GM12874 (cell line): ENCODE data around the gene DHRSX.

Source experiments
- TF ChIP-seq, protein P1 (sequence below): IDR thresholded peaks from 2 replicates; pipeline ENCODE4 v1.5.1; 2011; ENCODE audit warnings: low read depth, mild to moderate bottlenecking, control low read depth, low read length, moderate library complexity; ENCODE audit not compliant: insufficient read depth

DHRSX gene

DNA sequence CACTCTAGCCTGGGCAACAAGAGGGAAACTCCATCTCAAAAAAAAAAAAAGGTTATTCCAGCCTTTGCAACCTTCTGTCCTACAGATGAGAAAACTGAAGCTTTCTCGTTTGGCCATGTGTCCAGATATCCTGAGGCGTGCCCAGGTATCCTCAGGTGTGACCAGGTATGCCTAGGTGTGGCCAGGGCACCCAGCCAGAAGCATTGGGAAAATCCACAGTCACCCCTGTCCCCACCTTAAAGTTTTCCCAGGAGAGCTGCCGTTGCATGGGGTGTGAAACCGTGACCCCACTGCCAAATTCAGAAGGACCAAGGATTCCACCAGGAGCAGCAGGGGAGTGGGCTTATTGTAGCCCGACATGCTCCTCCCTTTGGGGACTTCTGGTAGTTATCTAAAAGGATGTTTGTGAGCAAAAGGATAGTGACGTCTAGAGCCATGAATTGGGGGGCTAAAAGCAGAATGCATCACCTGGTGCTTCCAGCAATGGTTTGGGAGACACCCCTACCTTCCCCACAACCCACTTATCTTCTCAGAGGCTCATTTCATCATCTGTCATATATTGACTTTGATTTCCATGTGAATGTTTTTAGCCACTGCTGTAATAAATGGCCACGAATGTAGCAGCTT, 4.0 kb upstream of the DHRSX start:
- TF ChIP-seq, protein P1, sequence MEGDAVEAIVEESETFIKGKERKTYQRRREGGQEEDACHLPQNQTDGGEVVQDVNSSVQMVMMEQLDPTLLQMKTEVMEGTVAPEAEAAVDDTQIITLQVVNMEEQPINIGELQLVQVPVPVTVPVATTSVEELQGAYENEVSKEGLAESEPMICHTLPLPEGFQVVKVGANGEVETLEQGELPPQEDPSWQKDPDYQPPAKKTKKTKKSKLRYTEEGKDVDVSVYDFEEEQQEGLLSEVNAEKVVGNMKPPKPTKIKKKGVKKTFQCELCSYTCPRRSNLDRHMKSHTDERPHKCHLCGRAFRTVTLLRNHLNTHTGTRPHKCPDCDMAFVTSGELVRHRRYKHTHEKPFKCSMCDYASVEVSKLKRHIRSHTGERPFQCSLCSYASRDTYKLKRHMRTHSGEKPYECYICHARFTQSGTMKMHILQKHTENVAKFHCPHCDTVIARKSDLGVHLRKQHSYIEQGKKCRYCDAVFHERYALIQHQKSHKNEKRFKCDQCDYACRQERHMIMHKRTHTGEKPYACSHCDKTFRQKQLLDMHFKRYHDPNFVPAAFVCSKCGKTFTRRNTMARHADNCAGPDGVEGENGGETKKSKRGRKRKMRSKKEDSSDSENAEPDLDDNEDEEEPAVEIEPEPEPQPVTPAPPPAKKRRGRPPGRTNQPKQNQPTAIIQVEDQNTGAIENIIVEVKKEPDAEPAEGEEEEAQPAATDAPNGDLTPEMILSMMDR: no peak

DNA sequence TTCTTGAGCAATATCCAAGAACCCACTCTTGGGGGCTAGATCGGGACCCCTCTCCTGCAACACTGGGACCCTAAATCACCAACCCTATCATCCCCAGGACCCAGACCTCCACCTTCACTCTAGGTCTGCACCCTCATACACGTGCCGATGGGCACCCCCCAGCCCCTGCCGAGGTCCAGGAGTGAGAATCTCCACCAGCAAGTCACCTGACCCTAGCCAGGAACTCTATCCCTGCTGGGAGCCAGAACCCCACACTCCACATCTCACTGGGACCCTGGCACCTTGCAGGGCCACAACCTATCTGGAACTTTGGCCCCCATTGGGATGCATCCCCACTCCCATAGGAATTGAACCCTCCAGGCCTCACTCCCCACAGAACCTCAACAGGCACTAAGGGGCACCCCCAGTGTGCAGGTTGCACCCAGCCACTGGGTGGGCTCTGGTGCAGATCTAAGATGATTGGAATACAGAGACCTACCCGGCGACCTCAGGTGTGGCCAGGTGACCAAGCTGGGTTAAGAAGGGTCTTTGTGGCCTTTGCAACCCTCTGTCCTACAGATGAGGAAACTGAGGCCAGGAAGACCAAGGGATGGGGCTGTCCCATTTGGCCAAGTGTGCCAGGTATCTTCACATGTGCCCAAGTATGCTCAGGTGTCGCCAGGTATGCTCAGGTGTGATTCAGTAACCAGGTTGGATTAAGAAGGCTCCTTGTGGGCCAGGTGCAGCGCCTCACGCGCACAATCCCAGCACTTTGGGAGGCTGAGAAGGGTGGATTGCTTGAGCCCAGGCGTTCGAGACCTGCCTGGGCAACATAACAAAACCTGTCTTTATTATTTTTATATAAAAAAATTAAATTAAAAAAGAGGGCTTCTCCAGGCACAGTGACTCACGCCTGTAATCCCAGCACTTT, 3.1 kb upstream of the DHRSX start:
- TF ChIP-seq, protein P1: no peak

DNA sequence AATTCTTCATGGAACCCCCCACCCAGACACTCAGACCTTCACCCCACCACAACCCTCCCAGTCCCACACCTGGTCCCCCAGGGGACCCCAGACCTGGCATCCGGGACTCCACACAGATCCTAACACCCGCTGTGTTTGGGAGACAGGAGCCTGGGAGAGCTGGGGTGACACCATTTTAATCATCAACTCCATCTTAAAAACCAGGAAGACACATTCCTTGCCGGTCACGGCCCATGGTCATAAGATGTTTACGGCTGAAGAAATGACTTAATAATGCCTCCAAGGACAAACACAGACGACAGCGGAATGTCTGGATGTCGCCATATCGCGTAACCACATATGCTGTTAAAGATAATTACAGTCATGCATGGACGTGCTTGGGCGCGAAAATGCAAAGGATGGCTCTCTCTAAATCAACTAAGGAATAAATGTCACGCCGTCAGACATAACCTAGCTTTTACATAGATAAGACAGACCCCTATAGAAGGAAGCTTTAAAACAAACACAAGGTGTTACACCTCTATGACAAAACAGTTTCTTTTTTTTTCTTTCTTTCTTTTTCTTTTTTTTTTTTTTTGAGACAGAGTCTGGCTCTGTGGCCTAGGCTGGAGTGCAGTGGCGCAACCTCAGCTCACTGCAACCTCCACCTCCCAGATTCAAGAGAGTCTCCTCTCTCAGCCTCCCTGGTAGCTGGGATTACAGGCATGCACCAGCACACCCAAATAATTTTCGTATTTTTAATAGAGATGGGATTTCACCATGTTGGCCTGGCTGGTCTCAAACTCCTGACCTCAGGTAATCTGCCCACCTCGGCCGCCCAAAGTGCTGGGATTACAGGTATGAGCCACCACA, 2.1 kb upstream of the DHRSX start:
- TF ChIP-seq, protein P1: no peak

DNA sequence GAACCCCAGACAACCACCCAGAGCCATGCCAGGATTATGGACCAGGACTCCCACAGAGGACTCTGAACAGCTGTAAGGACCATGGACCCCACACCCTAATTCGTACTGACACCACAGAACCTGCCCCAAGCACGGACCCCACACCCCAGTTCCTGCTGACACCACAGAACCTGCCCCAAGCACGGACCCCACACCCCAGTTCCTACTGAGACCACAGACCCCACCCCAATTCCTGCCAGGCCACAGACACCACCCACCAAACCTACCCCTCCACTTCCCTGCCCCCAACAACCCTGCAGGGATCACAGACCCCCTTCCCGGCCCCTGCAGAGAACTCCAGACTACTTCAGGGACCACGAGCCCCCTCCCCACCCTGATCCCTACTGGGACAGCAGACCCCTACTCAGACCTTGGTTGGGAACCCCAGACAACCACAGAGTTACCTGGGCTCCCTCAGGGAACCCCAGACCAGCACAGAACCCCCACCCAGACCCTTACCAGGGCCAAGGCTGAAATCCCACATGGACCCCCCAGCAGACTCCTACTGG, 1.4 kb upstream of the DHRSX start:
- TF ChIP-seq, protein P1: no peak

DNA sequence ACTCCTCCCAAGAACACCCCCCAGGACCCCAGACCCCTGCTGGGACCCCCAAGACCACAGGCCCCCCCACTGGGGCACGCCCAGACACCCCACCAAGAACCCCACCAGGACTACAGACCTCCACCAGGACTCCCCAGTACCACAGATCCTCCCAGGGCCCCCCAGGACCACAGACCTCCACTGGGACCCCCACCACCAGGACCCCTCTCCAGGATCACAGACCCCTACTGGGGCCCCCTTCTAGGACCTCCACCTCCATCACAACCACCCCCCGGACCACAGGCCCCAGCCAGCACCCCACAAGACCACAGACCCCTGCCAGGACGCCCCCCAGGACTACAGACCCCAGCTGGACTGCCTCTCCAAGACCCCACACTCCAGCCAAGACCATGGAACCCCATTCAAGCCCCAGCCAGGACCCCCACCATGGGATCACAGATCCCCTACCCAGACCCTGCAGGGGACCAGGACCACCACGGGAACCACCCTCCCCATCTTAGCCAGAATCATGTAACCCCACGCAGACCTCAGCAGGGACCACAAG, 855 bp upstream of the DHRSX start:
- TF ChIP-seq, protein P1: no peak

DNA sequence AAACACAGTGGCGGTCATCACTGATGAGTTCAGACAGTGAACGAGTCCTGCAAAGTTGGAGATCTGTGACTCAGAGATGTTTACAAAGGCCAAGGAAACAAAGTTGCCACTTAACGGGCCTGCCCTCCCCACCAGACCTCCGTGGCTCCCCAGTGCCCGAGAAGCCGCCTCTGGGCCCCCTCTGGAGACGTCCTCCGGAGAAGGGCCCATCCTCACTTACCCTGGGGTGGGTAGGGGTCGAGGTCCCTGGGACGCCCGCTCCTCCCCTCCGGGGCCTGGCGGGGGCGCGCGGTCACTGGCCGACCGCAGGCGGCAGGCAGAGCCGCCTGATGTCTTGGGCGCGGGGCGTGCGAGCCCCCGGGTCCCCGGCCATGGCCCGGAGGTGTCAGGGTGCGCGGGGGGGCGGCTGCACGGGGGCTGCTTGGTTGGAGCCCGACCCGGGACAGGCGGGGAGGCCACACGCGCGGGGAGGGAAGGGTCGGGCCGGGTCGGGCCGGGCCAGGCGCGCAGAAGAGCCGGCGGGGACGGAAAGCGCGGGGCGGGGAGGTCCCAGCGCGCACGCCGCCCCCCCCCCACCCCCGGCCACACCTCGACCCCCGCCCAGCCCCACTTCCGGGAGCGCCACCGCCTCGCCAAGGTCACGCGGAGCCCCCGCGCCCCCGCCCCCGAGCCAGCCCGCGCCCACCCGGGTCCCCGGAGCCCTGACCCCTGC, 529 bp downstream of the DHRSX start:
- TF ChIP-seq, protein P1: peak; percentile 24; the same call in 1 of the 2 replicates
